ENCODE data around the gene GADD45GIP1.
A peak's percentile ranks its signal among the peaks of the same experiment; 100 is the strongest.
"Not testable (repeated sequence)": the region's sequence is repeated elsewhere in the genome, so short reads cannot be mapped to it uniquely, and the experiment has no call there.

Gene GADD45GIP1

GRCh38 chr19:12939975-12940423 is 17.0 kb downstream of the GADD45GIP1 start:
- peak; percentile 52 for DNase-seq (ENCODE audit: low read depth)

GRCh38 chr19:12938779-12939601 is 18.0 kb downstream of the GADD45GIP1 start:
- peak; percentile 76 for DNase-seq (ENCODE audit: low read depth)

GRCh38 chr19:12937927-12938778 is 18.9 kb downstream of the GADD45GIP1 start, which contains the start of gene CALR:
TSS of gene CALR (plus strand) at chr19:12938609. CDS start at chr19:12938680, 71 bp downstream.
- peak; percentile 98 for DNase-seq (ENCODE audit: low read depth)

GRCh38 chr19:12937093-12937926 is 19.7 kb downstream of the GADD45GIP1 start:
- DNase-seq (ENCODE audit: low read depth) = peak; percentile 99

GRCh38 chr19:12936582-12936981 is 20.4 kb downstream of the GADD45GIP1 start:
- DNase-seq (ENCODE audit: low read depth) = no peak

- DNase-seq (ENCODE audit: low read depth) = no peak
Measured at GRCh38 chr19:12935071-12935470, 22.0 kb downstream of the GADD45GIP1 start.

- peak; percentile 79 for DNase-seq (ENCODE audit: low read depth)
Measured at GRCh38 chr19:12933287-12934072, 23.5 kb downstream of the GADD45GIP1 start, which contains the start of gene FARSA. TSS of gene FARSA (minus strand) at chr19:12933711. CDS start at chr19:12933696, 15 bp downstream.

- DNase-seq (ENCODE audit: low read depth) = no peak
Measured at GRCh38 chr19:12932392-12933286, 24.4 kb downstream of the GADD45GIP1 start.

GRCh38 chr19:12930002-12930645 is 26.9 kb downstream of the GADD45GIP1 start:
- no peak for DNase-seq (ENCODE audit: low read depth)

- no peak for DNase-seq (ENCODE audit: low read depth)
Measured at GRCh38 chr19:12924621-12925310, 32.3 kb downstream of the GADD45GIP1 start.

- no peak for DNase-seq (ENCODE audit: low read depth)
Measured at GRCh38 chr19:12922959-12923358, 34.1 kb downstream of the GADD45GIP1 start.

GRCh38 chr19:12921047-12921446 is 36.0 kb downstream of the GADD45GIP1 start:
- DNase-seq (ENCODE audit: low read depth) = no peak

GRCh38 chr19:12918253-12918652 is 38.8 kb downstream of the GADD45GIP1 start:
- DNase-seq (ENCODE audit: low read depth) = no peak

GRCh38 chr19:12915860-12916259 is 41.2 kb downstream of the GADD45GIP1 start:
- not testable (repeated sequence) for DNase-seq (ENCODE audit: low read depth)

GRCh38 chr19:12913851-12914690 is 43.0 kb downstream of the GADD45GIP1 start:
- DNase-seq (ENCODE audit: low read depth) = peak; percentile 86

GRCh38 chr19:12913011-12913561 is 43.9 kb downstream of the GADD45GIP1 start:
- no peak for DNase-seq (ENCODE audit: low read depth)

- DNase-seq (ENCODE audit: low read depth) = no peak
Measured at GRCh38 chr19:12912571-12912970, 44.5 kb downstream of the GADD45GIP1 start.
